Measurements from ENCODE around the gene AGBL4. TPM values are rescaled to one million over a fixed set of nuclear protein-coding genes. Genes with fewer than 3 reads are reported as not detected.

The AGBL4 gene
- total and polyA plus RNA-seq, 2 of the 4 experiments (the other 2 are of a cell fraction): not detected

DNA sequence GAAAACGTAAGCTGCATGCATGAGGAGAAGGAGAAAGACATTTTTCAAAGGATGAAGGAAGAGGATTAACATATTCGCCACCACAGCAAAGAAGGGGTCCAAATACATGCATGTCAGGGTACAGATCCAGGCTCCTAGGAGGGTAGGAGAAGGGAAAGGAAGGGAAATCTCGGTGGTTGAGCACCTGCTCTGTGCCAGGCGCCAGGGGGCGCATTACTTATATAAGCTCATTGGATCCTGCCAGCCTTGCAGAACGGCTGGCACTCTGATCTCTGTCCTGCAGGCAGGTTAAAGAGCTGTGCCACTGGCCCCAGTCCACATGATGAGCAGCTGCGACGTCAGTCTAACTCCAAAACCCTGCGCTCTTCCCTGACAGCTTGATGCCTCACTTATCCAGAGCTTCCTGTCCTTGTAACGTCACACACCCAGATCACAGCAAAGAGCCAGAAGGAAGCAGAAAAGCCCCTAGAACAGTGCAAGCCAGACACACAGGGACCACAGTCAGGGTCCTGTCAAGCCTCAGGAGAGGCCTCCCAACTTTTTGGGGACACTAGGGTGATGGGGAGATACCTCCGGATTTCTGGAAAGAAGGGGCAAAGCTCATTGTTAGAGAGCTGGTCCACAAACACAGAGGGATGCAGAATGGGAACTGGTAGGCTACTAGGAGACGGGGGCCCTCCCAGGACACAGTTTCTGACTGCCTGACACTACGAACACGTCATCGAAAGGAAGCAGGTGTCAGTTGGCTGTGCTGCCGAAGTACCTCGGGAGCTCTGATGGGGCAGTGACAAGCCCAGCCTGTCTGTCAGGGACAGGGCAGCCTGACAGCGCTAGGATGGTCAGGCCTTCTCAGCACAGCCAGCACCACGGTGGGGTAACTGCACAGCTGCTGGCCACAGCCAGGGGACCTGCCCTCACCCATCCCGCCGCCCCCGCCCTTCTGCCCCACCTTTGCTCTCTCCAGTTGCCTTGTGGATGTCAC is 1346.2 kb downstream of the AGBL4 start:
- Histone ChIP-seq H3K9me1 (ENCODE audit: insufficient read depth, low read length) (no peaks in the 10 kb centered on the region), H3K23ac (ENCODE audit: low read depth, low read length) (no peak overlapping the region), H3K27ac (ENCODE audit: insufficient read depth, low read length) (no peak overlapping the region), H3K18ac (ENCODE audit: low read depth, low read length) (no peak overlapping the region), H3K4me1 (ENCODE audit: control insufficient read depth, insufficient read depth, low read length) (no peaks in the 10 kb centered on the region), H3K56ac (ENCODE audit: extremely low read depth, insufficient read depth, low read length) (no peak overlapping the region), H4K20me1 (ENCODE audit: insufficient read depth, low read length) (no peaks in the 10 kb centered on the region), H2AK5ac (ENCODE audit: low read depth, low read length) (no peak overlapping the region), H2BK5ac (ENCODE audit: low read depth, low read length, poor library complexity, severe bottlenecking) (no peak overlapping the region), H2AFZ (replicated peaks; ENCODE audit: low read length, poor library complexity) (peak overlapping the region; percentile 40), H2BK20ac (ENCODE audit: low read depth, low read length) (no peak overlapping the region), H4K5ac (ENCODE audit: low read depth, low read length) (no peak overlapping the region), H2AK9ac (replicated peaks; ENCODE audit: low read depth, low read length, poor library complexity) (no peak overlapping the region), H3K27me3 (ENCODE audit: control insufficient read depth, insufficient read depth, low read length) (no peaks in the 10 kb centered on the region), H3K9me3 (ENCODE audit: control insufficient read depth, insufficient read depth, low read length) (no peaks in the 10 kb centered on the region), H3K79me1 (ENCODE audit: low read depth in 1 of 2, low read length in 2 of 2) (no peaks in the 10 kb centered on the region), H3K14ac (replicated peaks; ENCODE audit: low read depth, low read length) (no peak overlapping the region), H3K4me3 (ENCODE audit: insufficient read depth, low read depth, low read length) (no peak overlapping the region), H3K4me2 (ENCODE audit: low read depth, low read length) (no peak overlapping the region), H3K36me3 (ENCODE audit: control insufficient read depth, insufficient read depth, low read length) (no peaks in the 10 kb centered on the region), H3K9ac (ENCODE audit: low read depth, low read length) (no peak overlapping the region), H4K91ac (ENCODE audit: insufficient read depth, low read depth, low read length) (no peak overlapping the region), H4K8ac (ENCODE audit: low read depth in 2 of 2, low read length in 2 of 2) (no peak overlapping the region), H2BK120ac (ENCODE audit: low read depth, low read length) (no peak overlapping the region), H2BK15ac (ENCODE audit: low read depth, low read length) (no peak overlapping the region), H3K4ac (ENCODE audit: low read depth, low read length) (no peak overlapping the region)
- ATAC-seq (ENCODE audit: low read depth) (peak; percentile 85), DNase-seq (peak; percentile 41)
- no TSS peak for BruUV-seq (replicated peaks)
- WGBS, 2 experiments (ENCODE audit: extremely low coverage in 2 of 2, insufficient read length in 1 of 2): 43% methylated on average over 11 of the region's 22 CpGs; no CpG with 5 or more reads in 1 of the 2 experiments
- in situ Hi-C loops (cut with MboI; ENCODE audit: low sequenced_read_pairs) (loop anchor here (5.0 to 25.0 kb wide), 3 partner anchors 140 to 1667 kb away; no protein-coding TSS in a partner anchor), dilution Hi-C loops (cut with HindIII; ENCODE audit: low sequenced_read_pairs, unreplicated experiment) (no loop called here), intact Hi-C loops (cut with micrococcal nuclease) (loop anchor here (1.0 kb wide), 2 partner anchors 140 to 1671 kb away; no protein-coding TSS in a partner anchor)
- ChIA-PET CTCF (interaction anchor here (0.6 to 1.0 kb wide), 2 partner anchors 87 to 140 kb away, joined by 3 to 5 read pairs; no protein-coding TSS in a partner anchor), POLR2A (ENCODE audit: unreplicated experiment) (no interaction called here)
- no peak for TF ChIP-seq MAFK (IDR thresholded peaks at IDR 0.05; ENCODE audit: low read depth, low read length)
- TF ChIP-seq, protein P1, sequence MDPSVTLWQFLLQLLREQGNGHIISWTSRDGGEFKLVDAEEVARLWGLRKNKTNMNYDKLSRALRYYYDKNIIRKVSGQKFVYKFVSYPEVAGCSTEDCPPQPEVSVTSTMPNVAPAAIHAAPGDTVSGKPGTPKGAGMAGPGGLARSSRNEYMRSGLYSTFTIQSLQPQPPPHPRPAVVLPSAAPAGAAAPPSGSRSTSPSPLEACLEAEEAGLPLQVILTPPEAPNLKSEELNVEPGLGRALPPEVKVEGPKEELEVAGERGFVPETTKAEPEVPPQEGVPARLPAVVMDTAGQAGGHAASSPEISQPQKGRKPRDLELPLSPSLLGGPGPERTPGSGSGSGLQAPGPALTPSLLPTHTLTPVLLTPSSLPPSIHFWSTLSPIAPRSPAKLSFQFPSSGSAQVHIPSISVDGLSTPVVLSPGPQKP (IDR thresholded peaks at IDR 0.05; ENCODE audit: borderline replicate concordance, low read depth, low read length): no peak
- peak; percentile 36 for TF ChIP-seq RAD21 (IDR thresholded peaks at IDR 0.05; ENCODE audit: low read length)
- TF ChIP-seq, protein P2, sequence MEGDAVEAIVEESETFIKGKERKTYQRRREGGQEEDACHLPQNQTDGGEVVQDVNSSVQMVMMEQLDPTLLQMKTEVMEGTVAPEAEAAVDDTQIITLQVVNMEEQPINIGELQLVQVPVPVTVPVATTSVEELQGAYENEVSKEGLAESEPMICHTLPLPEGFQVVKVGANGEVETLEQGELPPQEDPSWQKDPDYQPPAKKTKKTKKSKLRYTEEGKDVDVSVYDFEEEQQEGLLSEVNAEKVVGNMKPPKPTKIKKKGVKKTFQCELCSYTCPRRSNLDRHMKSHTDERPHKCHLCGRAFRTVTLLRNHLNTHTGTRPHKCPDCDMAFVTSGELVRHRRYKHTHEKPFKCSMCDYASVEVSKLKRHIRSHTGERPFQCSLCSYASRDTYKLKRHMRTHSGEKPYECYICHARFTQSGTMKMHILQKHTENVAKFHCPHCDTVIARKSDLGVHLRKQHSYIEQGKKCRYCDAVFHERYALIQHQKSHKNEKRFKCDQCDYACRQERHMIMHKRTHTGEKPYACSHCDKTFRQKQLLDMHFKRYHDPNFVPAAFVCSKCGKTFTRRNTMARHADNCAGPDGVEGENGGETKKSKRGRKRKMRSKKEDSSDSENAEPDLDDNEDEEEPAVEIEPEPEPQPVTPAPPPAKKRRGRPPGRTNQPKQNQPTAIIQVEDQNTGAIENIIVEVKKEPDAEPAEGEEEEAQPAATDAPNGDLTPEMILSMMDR (conservative IDR thresholded peaks at IDR 0.05; ENCODE audit: low read depth, low read length): peak; percentile 52
- peak; percentile 42 for TF ChIP-seq SMC3 (IDR thresholded peaks at IDR 0.05; ENCODE audit: low read depth, low read length)
- TF ChIP-seq FOS (IDR thresholded peaks at IDR 0.05; ENCODE audit: low read depth, low read length): no peak
- TF ChIP-seq RFX5 (IDR thresholded peaks at IDR 0.05; ENCODE audit: low read depth, low read length): no peak
- TF ChIP-seq RCOR1 (IDR thresholded peaks at IDR 0.05; ENCODE audit: insufficient replicate concordance, low read length): no peak
